ENCODE data around the gene PDZD8.
A peak's percentile ranks its signal among the peaks of the same experiment; 100 is the strongest.

Gene PDZD8

GRCh38 chr10:117375360-117376178 is at the start of gene PDZD8:
Gene PDZD8, minus strand, starts transcription at chr10:117375440. Its CDS starts 213 bp downstream, at chr10:117375227.
- peak; percentile 46 for DNase-seq

GRCh38 chr10:117424171-117424570 is 48.9 kb upstream of the PDZD8 start:
- DNase-seq: no peak

GRCh38 chr10:117421985-117422384 is 46.7 kb upstream of the PDZD8 start:
- DNase-seq: no peak

GRCh38 chr10:117420768-117421167 is 45.5 kb upstream of the PDZD8 start:
- no peak for DNase-seq

GRCh38 chr10:117419921-117420320 is 44.7 kb upstream of the PDZD8 start:
- DNase-seq: no peak

GRCh38 chr10:117419159-117419558 is 43.9 kb upstream of the PDZD8 start:
- no peak for DNase-seq

- no peak for DNase-seq
Observed at GRCh38 chr10:117418121-117418520, 42.9 kb upstream of the PDZD8 start.

- DNase-seq: no peak
Observed at GRCh38 chr10:117417196-117417595, 42.0 kb upstream of the PDZD8 start.

GRCh38 chr10:117413928-117414618 is 38.8 kb upstream of the PDZD8 start:
- no peak for DNase-seq

GRCh38 chr10:117412469-117413010 is 37.3 kb upstream of the PDZD8 start:
- no peak for DNase-seq

- DNase-seq: peak; percentile 34
Observed at GRCh38 chr10:117411479-117412399, 36.5 kb upstream of the PDZD8 start.

GRCh38 chr10:117410557-117410956 is 35.3 kb upstream of the PDZD8 start:
- DNase-seq: no peak

GRCh38 chr10:117409549-117410305 is 34.5 kb upstream of the PDZD8 start:
- no peak for DNase-seq

- DNase-seq: no peak
Observed at GRCh38 chr10:117408436-117409384, 33.5 kb upstream of the PDZD8 start.

- no peak for DNase-seq
Observed at GRCh38 chr10:117405730-117406129, 30.5 kb upstream of the PDZD8 start.

- DNase-seq: no peak
Observed at GRCh38 chr10:117400329-117400728, 25.1 kb upstream of the PDZD8 start.

GRCh38 chr10:117399341-117400196 is 24.3 kb upstream of the PDZD8 start:
- DNase-seq: no peak

GRCh38 chr10:117398029-117398428 is 22.8 kb upstream of the PDZD8 start:
- DNase-seq: no peak

GRCh38 chr10:117391436-117392205 is 16.4 kb upstream of the PDZD8 start:
- DNase-seq: no peak
